Transverse colon (tissue), 4 donors: ENCODE results near the gene MTNR1A. TPM values are rescaled to one million over a fixed set of nuclear protein-coding genes. Genes with fewer than 3 reads are reported as not detected.

Source experiments
- DNase-seq: peaks from one replicate; pipeline ENCODE4 v3.0.0-alpha.2; 2019
- H3K27ac ChIP-seq, 4 donors: fragments of 200-600 bp; sonication (generic); 2 replicates each; pipeline ENCODE4 v1.5.1; 2016 to 2018; ENCODE audit warnings: inconsistent platforms in 4 of 4
- H3K27me3 ChIP-seq: fragments of 200-600 bp; sonication (generic); 2 replicates; pipeline ENCODE4 v1.5.1; 2017; ENCODE audit warnings: inconsistent platforms
- H3K36me3 ChIP-seq, 4 donors: fragments of 200-600 bp; sonication (generic); 2 replicates each; pipeline ENCODE4 v1.5.1; 2017 to 2019; ENCODE audit warnings: inconsistent platforms in 4 of 4
- H3K4me1 ChIP-seq, 4 donors: fragments of 200-600 bp; sonication (generic); 2 replicates each; pipeline ENCODE4 v1.5.1; 2017 to 2020; ENCODE audit warnings: inconsistent platforms in 4 of 4
- H3K4me3 ChIP-seq, 4 donors: fragments of 200-600 bp; sonication (generic); 1 replicate in 1 of 4; 2 replicates in 3 of 4; pipeline versions ENCODE4 v1.5.1 to v1.6.1; 2017 to 2019; ENCODE audit warnings: inconsistent platforms in 4 of 4
- H3K9me3 ChIP-seq, 2 donors: fragments of 200-600 bp; sonication (generic); 2 replicates each; pipeline ENCODE4 v1.5.1; 2017 to 2019; ENCODE audit warnings: inconsistent platforms in 2 of 2
- EP300 ChIP-seq: sonication (generic); formaldehyde crosslinking; IDR thresholded peaks from one replicate; pipeline ENCODE4 v1.6.1; 2017; ENCODE audit warnings: antibody characterized with exemption, low read depth
- POLR2A ChIP-seq: fragments of 450-650 bp; IDR thresholded peaks from one replicate; pipeline ENCODE4 v1.6.1; 2016; ENCODE audit warnings: antibody characterized with exemption, mild to moderate bottlenecking, moderate library complexity
- POLR2AphosphoS5 ChIP-seq, 3 donors: sonication (generic); formaldehyde crosslinking; IDR thresholded peaks; one replicate each; pipeline ENCODE4 v1.6.1; 2016; ENCODE audit warnings: antibody characterized with exemption in 3 of 3
- WGBS, 2 donors: methylation state at CpG; one replicate each; pipeline ENCODE4 v1.1.5; 2018; ENCODE audit warnings: low coverage in 1 of 2; 5-methylcytosine and 5-hydroxymethylcytosine counted together
- in situ Hi-C, 4 donors: fragments of 200-750 bp; cut with MboI; loops; one replicate each; pipeline versions ENCODE4 v1.15.0 to v1.15.1; 2017; ENCODE audit warnings: low sequenced_read_pairs in 3 of 4, low pct_ligation_motif_present in 1 of 4, low pct_unique_long_range_greater_than_20kb in 1 of 4
- intact Hi-C: fragments of 100-400 bp; cut with DNase I; formaldehyde crosslinking; loops from one replicate; pipeline ENCODE4 v1.15.1; 2023; ENCODE audit warnings: low total_unique reads
- total RNA-seq, 4 donors: library from RNA; depleted of rRNA; stranded (reverse); fragments of >200 nt; gene quantifications; one replicate each; pipeline ENCODE4 v1.1.0, GENCODE V29; 2016
- TF ChIP-seq, protein P1 (sequence below), 5 experiments: fragments of 200-600 bp in 3 of 5; fragments of 450-650 bp in 2 of 5; sonication (generic) in 3 of 5; IDR thresholded peaks; 1 replicate in 2 of 5; 2 replicates in 3 of 5; pipeline ENCODE4 v1.5.1; 2016 to 2017; ENCODE audit warnings: antibody characterized with exemption in 5 of 5, inconsistent platforms in 3 of 5, mild to moderate bottlenecking in 2 of 5, moderate library complexity in 1 of 5

Gene MTNR1A
- total RNA-seq, 4 donors from 2014 or later = 7.0 TPM; not detected in 2

DNA sequence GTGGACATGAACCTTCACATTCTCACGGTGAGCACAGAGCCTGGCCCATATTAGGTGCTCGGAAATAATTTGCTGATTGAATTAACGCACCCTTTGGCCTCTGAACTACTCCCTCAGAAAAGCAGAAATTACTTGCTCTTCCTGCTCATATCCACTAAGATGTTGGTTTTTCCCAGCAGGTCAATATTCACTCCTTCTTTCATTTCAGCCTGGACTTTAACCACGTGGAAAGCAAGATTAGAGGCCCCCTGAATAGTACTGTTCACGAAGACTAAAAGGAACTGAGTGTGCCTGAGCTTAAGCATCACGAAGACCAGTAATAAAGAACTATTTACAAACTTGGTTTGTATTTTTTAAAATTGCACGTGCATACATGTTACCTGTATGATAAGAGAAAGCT, 9.9 kb downstream of the MTNR1A start:
- H3K27me3 ChIP-seq = no peaks in the 10 kb centered on the region
- in situ Hi-C loops (no loop called here), intact Hi-C loops (no loop called here)
- WGBS, 2 donors = 78 to 83% methylated on average over 7 of the region's 7 CpGs
- H3K4me1 ChIP-seq = no peaks in the 10 kb centered on the region
- H3K36me3 ChIP-seq = no peaks in the 10 kb centered on the region
- no peak for DNase-seq
- no peak overlapping the region for H3K27ac ChIP-seq
- H3K4me3 ChIP-seq = no peak overlapping the region
- H3K9me3 ChIP-seq = no peaks in the 10 kb centered on the region
- TF ChIP-seq, protein P1, sequence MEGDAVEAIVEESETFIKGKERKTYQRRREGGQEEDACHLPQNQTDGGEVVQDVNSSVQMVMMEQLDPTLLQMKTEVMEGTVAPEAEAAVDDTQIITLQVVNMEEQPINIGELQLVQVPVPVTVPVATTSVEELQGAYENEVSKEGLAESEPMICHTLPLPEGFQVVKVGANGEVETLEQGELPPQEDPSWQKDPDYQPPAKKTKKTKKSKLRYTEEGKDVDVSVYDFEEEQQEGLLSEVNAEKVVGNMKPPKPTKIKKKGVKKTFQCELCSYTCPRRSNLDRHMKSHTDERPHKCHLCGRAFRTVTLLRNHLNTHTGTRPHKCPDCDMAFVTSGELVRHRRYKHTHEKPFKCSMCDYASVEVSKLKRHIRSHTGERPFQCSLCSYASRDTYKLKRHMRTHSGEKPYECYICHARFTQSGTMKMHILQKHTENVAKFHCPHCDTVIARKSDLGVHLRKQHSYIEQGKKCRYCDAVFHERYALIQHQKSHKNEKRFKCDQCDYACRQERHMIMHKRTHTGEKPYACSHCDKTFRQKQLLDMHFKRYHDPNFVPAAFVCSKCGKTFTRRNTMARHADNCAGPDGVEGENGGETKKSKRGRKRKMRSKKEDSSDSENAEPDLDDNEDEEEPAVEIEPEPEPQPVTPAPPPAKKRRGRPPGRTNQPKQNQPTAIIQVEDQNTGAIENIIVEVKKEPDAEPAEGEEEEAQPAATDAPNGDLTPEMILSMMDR (IDR thresholded peaks at IDR 0.05) = no peak
- TF ChIP-seq EP300 (no peak), POLR2A (no peak), POLR2AphosphoS5 (IDR thresholded peaks at IDR 0.05) (no peak)

DNA sequence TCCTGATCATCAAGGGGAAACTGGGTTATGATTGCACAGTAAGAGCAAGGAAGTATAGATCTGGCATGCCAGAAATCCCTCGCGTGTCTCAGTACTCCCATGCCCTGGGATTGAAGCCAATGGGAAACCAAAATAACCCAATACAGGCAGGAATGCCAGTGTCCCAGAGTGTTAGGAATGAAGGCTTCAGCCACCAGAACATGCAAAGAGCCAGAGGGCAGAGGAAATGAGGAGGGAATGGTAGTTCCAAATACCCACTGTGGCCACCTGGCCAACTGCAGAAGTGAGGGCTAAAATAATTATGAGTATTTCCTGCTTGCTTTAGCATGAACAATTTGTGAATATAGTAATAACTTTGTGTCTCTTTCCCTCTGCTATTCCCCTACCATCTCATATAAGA, 12.2 kb downstream of the MTNR1A start:
- Histone ChIP-seq H3K36me3 (no peaks in the 10 kb centered on the region), H3K4me1 (no peaks in the 10 kb centered on the region), H3K4me3 (no peak overlapping the region), H3K27ac (no peak overlapping the region), H3K27me3 (no peaks in the 10 kb centered on the region), H3K9me3 (no peaks in the 10 kb centered on the region)
- in situ Hi-C loops (no loop called here), intact Hi-C loops (no loop called here)
- no peak for TF ChIP-seq POLR2AphosphoS5 (IDR thresholded peaks at IDR 0.05)
- TF ChIP-seq EP300 = no peak
- TF ChIP-seq, protein P1 (IDR thresholded peaks at IDR 0.05) = no peak
- no peak for TF ChIP-seq POLR2A
- whole genome bisulfite sequencing, 2 donors = 95 to 100% methylated on average over 2 of the region's 2 CpGs
- DNase-seq = no peak

DNA sequence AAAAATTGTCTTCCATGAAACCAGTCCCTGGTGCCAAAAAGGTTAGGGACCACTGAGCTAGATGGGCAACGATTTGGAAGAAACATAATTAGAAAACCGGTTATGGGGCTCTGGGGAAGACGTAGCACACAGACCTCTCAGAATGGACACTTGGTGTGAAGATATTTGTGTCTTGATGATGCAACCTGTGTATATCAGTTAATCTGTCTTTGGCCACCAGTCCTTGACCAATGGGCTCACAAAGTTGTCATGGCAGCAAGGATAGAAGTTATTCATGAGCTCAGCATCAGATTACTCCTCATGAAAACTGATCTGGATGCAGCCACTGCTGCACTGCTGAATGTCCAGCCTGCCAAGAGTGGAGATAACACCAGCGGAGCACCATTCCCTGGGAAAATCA, 13.6 kb downstream of the MTNR1A start:
- in situ Hi-C loops (no loop called here), intact Hi-C loops (no loop called here)
- no peak for DNase-seq
- TF ChIP-seq EP300 = no peak
- 87 to 100% methylated on average over 1 to 4 of the region's 4 CpGs for WGBS, 2 donors
- Histone ChIP-seq H3K27me3 (no peaks in the 10 kb centered on the region), H3K36me3 (no peaks in the 10 kb centered on the region), H3K4me3 (no peak overlapping the region), H3K9me3 (no peaks in the 10 kb centered on the region), H3K4me1 (no peaks in the 10 kb centered on the region), H3K27ac (no peak overlapping the region)

DNA sequence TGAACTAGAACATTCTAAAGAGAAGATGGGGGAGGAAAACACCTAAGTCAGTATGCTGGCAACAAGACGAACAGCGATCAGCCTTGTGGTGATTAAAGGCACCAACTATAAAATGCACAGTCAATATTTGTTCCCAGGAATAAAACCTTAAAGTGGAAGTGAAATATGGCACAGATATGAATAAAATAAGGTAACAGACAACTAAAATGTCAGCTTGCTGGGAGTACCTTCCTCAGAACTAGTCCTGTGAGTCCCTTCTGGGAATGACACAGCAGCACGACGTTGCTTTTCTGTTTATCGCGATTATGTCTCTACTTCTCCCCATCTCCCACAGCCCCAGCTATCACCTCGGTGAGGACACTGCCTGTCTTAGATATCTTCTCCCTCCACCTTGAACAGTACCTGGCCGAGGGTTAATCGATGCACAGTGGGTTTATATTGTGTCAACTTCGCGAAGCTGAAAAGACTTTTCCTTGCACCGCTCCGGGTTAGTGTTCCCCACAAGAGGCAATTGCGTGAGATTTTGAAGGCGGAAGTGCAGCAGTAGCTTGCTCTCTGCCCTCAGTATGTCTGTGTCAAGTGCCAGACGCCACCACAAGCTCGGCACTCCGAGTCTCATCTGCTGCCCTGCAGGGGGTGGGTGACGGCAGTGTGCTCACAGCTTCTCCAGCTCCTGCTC, 17.4 kb downstream of the MTNR1A start:
- H3K27ac ChIP-seq = peak overlapping the region in 1 of 4 donors; percentile 36
- no peak overlapping the region for H3K4me3 ChIP-seq
- no peaks in the 10 kb centered on the region for H3K27me3 ChIP-seq
- H3K36me3 ChIP-seq = no peaks in the 10 kb centered on the region
- in situ Hi-C loops (no loop called here), intact Hi-C loops (no loop called here)
- no peak for DNase-seq
- H3K9me3 ChIP-seq = no peaks in the 10 kb centered on the region
- H3K4me1 ChIP-seq = no peaks in the 10 kb centered on the region
- TF ChIP-seq EP300 (no peak), POLR2A (no peak), POLR2AphosphoS5 (IDR thresholded peaks at IDR 0.05) (no peak)
- TF ChIP-seq, protein P1 (IDR thresholded peaks at IDR 0.05) = no peak
- 71 to 93% methylated on average over 10 to 19 of the region's 19 CpGs for WGBS, 2 donors

DNA sequence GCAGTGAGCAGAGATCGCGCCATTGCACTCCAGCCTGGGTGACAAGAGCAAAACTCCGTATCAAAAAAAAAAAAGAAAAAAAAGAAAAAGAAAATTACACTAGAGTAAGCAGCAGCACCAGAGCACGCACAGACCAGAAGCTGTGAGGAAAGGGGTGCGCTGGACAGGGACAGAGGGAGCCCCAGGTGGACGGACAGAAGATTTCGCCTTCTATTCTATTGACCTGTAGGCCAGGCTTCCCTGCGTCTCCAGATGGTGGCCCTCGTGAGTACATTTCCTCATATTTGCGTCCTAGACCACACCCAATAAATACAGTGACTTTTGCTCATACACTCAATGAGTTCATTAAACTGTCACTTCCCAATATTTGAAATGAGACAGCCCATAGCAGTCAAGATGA, 19.1 kb downstream of the MTNR1A start:
- DNase-seq = no peak
- Histone ChIP-seq H3K4me1 (no peaks in the 10 kb centered on the region), H3K27me3 (no peaks in the 10 kb centered on the region), H3K36me3 (no peaks in the 10 kb centered on the region), H3K27ac (no peak overlapping the region), H3K4me3 (no peak overlapping the region), H3K9me3 (no peaks in the 10 kb centered on the region)
- WGBS, 2 donors = 57 to 86% methylated on average over 1 to 10 of the region's 10 CpGs
- intact Hi-C loops = no loop called here
- no peak for TF ChIP-seq EP300
- TF ChIP-seq POLR2A = no peak
- TF ChIP-seq, protein P1 (IDR thresholded peaks at IDR 0.05) = no peak
- no peak for TF ChIP-seq POLR2AphosphoS5 (IDR thresholded peaks at IDR 0.05)
- in situ Hi-C loops = no loop called here
